ENCODE measurements around the gene PTPRC.

GRCh38 chr1:198617406-198617805, 21.4 kb upstream of the PTPRC start:
- no peak for TF ChIP-seq POLR2A (IDR thresholded peaks at IDR 0.05; ENCODE audit: low read depth, low read length)
- no peak for TF ChIP-seq TAF1 (IDR thresholded peaks at IDR 0.05; ENCODE audit: low read depth, low read length)

All from GM12891 (cell line).